A549 (cell line): ENCODE measurements around the gene CUL9. TPM values are rescaled to one million over a fixed set of nuclear protein-coding genes. Genes with fewer than 3 reads are reported as not detected.

Source experiments
- ATAC-seq, 2 experiments: fragments of 200-7000 bp in 1 of 2; fragments of >200 bp in 1 of 2; cut with Nextera tagmentation in 1 of 2; cut with Tn5 transposase in 1 of 2; 3 replicates each; pipeline versions ENCODE4 v1.8.0 to v1.9.1; 2018 to 2020; ENCODE audit warnings: mild to moderate bottlenecking in 1 of 2, moderate library complexity in 1 of 2
- CTCF ChIA-PET: fragments of 300-600 bp; sonication (Branson Sonifier 250); formaldehyde crosslinking; extraction: SDS; loops from one replicate; lab custom pipeline; 2021; ENCODE audit warnings: antibody characterized with exemption, inconsistent platforms; lab: Yijun Ruan, JAX
- POLR2A ChIA-PET: fragments of 350-600 bp; formaldehyde crosslinking; extraction: SDS; loops from one replicate; lab custom pipeline; 2021; ENCODE audit warnings: antibody characterized with exemption, inconsistent platforms; lab: Yijun Ruan, JAX
- DNase-seq, 2 experiments: peaks; one replicate each; pipeline versions ENCODE4 v3.0.0 to v3.0.0-alpha.2; 2011 to 2016; ENCODE audit warnings: low read depth in 1 of 2, low spot score in 1 of 2
- FAIRE-seq: peaks from 2 replicates; lab custom pipeline; 2011; peaks lifted over from hg19 to GRCh38; lab: Jason Lieb, UNC
- H3K27ac ChIP-seq, 2 experiments: fragments of >200 bp; sonication (Bioruptor Twin); formaldehyde crosslinking; 3 replicates each; pipeline ENCODE4 v1.5.1; 2016 to 2017
- H3K4me1 ChIP-seq: fragments of >200 bp; sonication (Bioruptor Twin); formaldehyde crosslinking; 3 replicates; pipeline ENCODE4 v1.6.1; 2016
- H3K4me2 ChIP-seq: fragments of >200 bp; sonication (Bioruptor Twin); formaldehyde crosslinking; 3 replicates; pipeline ENCODE4 v1.6.1; 2016
- H3K4me3 ChIP-seq: fragments of >200 bp; sonication (Bioruptor Twin); formaldehyde crosslinking; 3 replicates; pipeline ENCODE4 v1.5.1; 2016
- H3K9me3 ChIP-seq: fragments of >200 bp; sonication (Bioruptor Twin); formaldehyde crosslinking; 3 replicates; pipeline ENCODE4 v1.6.1; 2016
- ATOH8 ChIP-seq: fragments of 250-450 bp; sonication (Bioruptor Pico); IDR thresholded peaks from 2 replicates; pipeline ENCODE4 v1.5.0; 2020; ENCODE audit warnings: low read depth, mild to moderate bottlenecking, moderate library complexity
- HES2 ChIP-seq: fragments of >200 bp; sonication (Bioruptor Twin); formaldehyde crosslinking; IDR thresholded peaks from 2 replicates; pipeline ENCODE4 v1.6.1; 2016
- HMGXB4 ChIP-seq: fragments of 250-450 bp; sonication (Bioruptor Pico); IDR thresholded peaks from 2 replicates; pipeline ENCODE4 v1.5.0; 2021; ENCODE audit warnings: mild to moderate bottlenecking, moderate library complexity, borderline replicate concordance
- PHF8 ChIP-seq: fragments of 200-600 bp; sonication (generic); IDR thresholded peaks from 2 replicates; pipeline ENCODE4 v1.6.1; 2016; ENCODE audit warnings: low read depth, mild to moderate bottlenecking, antibody characterized with exemption, moderate library complexity, borderline replicate concordance
- RCOR1 ChIP-seq: fragments of 150-350 bp; IDR thresholded peaks from 2 replicates; pipeline ENCODE4 v1.6.1; 2014; ENCODE audit warnings: antibody characterized with exemption, low read length, low read depth
- TFCP2L1 ChIP-seq: fragments of 250-450 bp; sonication (Bioruptor Pico); IDR thresholded peaks from 2 replicates; pipeline ENCODE4 v1.5.0; 2021; ENCODE audit warnings: mild to moderate bottlenecking
- WGBS: methylation state at CpG from one replicate; pipeline ENCODE4 v1.1.6; 2017; ENCODE audit errors: missing lambda C conversion rate; 5-methylcytosine and 5-hydroxymethylcytosine counted together
- polyA plus RNA-seq, 4 experiments: library from polyadenylated mRNA; depleted of rRNA in 3 of 4; stranded (reverse); fragments of >200 nt; fragmentation: RNase III in 1 of 4; extraction: RNeasy Plus Mini Kit Qiagen cat#74134 plus additional on column Dnase treatment in 1 of 4; gene quantifications; 2 replicates in 3 of 4; 3 replicates in 1 of 4; pipeline ENCODE4 v1.2.3, GENCODE V29; 2011 to 2017

The CUL9 gene
- polyA plus RNA-seq, 2 of the 4 experiments (the other 2 are of a cell fraction) = 11.3 to 12.5 TPM

- CTCF ChIA-PET = interaction anchor here (1.3 to 3.0 kb wide), 3 partner anchors 10 to 228 kb away, joined by 4 to 12 read pairs (median 4); no protein-coding TSS in a partner anchor
- FAIRE-seq = no peak
- Histone ChIP-seq H3K4me3 (no peak overlapping the region), H3K9me3 (no peaks in the 10 kb centered on the region)
- POLR2A ChIA-PET = no interaction called here
- TF ChIP-seq RCOR1 (no peak), HMGXB4 (no peak), TFCP2L1 (CRISPR knock-in tag) (no peak), PHF8 (no peak), HES2 (no peak), ATOH8 (CRISPR knock-in tag) (no peak)
- TF ChIP-seq, all 56 proteins: peak for 0
- Histone ChIP-seq H3K27ac (no peak overlapping the region), H3K4me1 (peaks cover 66% of the 10 kb centered on the region), H3K4me2 (no peak overlapping the region)
- no peak for DNase-seq
- WGBS = 40% methylated on average over 1 of the region's 2 CpGs
- no peak for ATAC-seq
Measured at GRCh38 chr6:43273707-43274106, 91.7 kb downstream of the CUL9 start.

Other genes starting within 250 kb of the CUL9 start
- gene GNMT, start 221.4 kb upstream of the CUL9 start, polyA plus RNA-seq (2011; rRNA removed) = 0.12 TPM in 2 replicates
- gene GNMT, start 221.4 kb upstream of the CUL9 start, polyA plus RNA-seq (2017; fragmentation: RNase III; extraction: RNeasy Plus Mini Kit Qiagen cat#74134 plus additional on column Dnase treatment) = 0.23 to 0.32 TPM (median 0.31 TPM) in 3 replicates
- gene PEX6, start 203.0 kb upstream of the CUL9 start, polyA plus RNA-seq (2011; rRNA removed) = 4.6 TPM in 2 replicates
- gene PEX6, start 203.0 kb upstream of the CUL9 start, polyA plus RNA-seq (2017; fragmentation: RNase III; extraction: RNeasy Plus Mini Kit Qiagen cat#74134 plus additional on column Dnase treatment) = 8.3 to 9.5 TPM (median 8.6 TPM) in 3 replicates
- gene PPP2R5D, start 197.6 kb upstream of the CUL9 start, polyA plus RNA-seq (2011; rRNA removed) = 34.6 and 41.6 TPM in 2 replicates
- 25.8 to 26.5 TPM (median 26.0 TPM) in 3 replicates for gene PPP2R5D, start 197.6 kb upstream of the CUL9 start, polyA plus RNA-seq (2017; fragmentation: RNase III; extraction: RNeasy Plus Mini Kit Qiagen cat#74134 plus additional on column Dnase treatment)
- gene MEA1, start 168.2 kb upstream of the CUL9 start, polyA plus RNA-seq (2011; rRNA removed) = 58.6 and 63.4 TPM in 2 replicates
- gene MEA1, start 168.2 kb upstream of the CUL9 start, polyA plus RNA-seq (2017; fragmentation: RNase III; extraction: RNeasy Plus Mini Kit Qiagen cat#74134 plus additional on column Dnase treatment) = 90.1 to 94.3 TPM (median 92.8 TPM) in 3 replicates
- gene KLHDC3, start 167.9 kb upstream of the CUL9 start, polyA plus RNA-seq (2011; rRNA removed) = 18.8 and 21.3 TPM in 2 replicates
- 25.5 to 28.0 TPM (median 26.9 TPM) in 3 replicates for gene KLHDC3, start 167.9 kb upstream of the CUL9 start, polyA plus RNA-seq (2017; fragmentation: RNase III; extraction: RNeasy Plus Mini Kit Qiagen cat#74134 plus additional on column Dnase treatment)
- 51.9 and 52.3 TPM in 2 replicates for gene RRP36, start 160.6 kb upstream of the CUL9 start, polyA plus RNA-seq (2011; rRNA removed)
- gene RRP36, start 160.6 kb upstream of the CUL9 start, polyA plus RNA-seq (2017; fragmentation: RNase III; extraction: RNeasy Plus Mini Kit Qiagen cat#74134 plus additional on column Dnase treatment) = 54.0 to 56.2 TPM (median 55.7 TPM) in 3 replicates
- gene CUL7, start 128.3 kb upstream of the CUL9 start, polyA plus RNA-seq (2011; rRNA removed) = 12.1 and 14.6 TPM in 2 replicates
- 8.1 to 10.6 TPM (median 10.0 TPM) in 3 replicates for gene CUL7, start 128.3 kb upstream of the CUL9 start, polyA plus RNA-seq (2017; fragmentation: RNase III; extraction: RNeasy Plus Mini Kit Qiagen cat#74134 plus additional on column Dnase treatment)
- gene MRPL2, start 122.8 kb upstream of the CUL9 start, polyA plus RNA-seq (2011; rRNA removed) = 20.9 and 33.7 TPM in 2 replicates
- gene MRPL2, start 122.8 kb upstream of the CUL9 start, polyA plus RNA-seq (2017; fragmentation: RNase III; extraction: RNeasy Plus Mini Kit Qiagen cat#74134 plus additional on column Dnase treatment) = 50.9 to 55.6 TPM (median 51.9 TPM) in 3 replicates
- gene KLC4, start 122.6 kb upstream of the CUL9 start, polyA plus RNA-seq (2011; rRNA removed) = 8.4 and 10.0 TPM in 2 replicates
- 7.7 to 11.8 TPM (median 9.9 TPM) in 3 replicates for gene KLC4, start 122.6 kb upstream of the CUL9 start, polyA plus RNA-seq (2017; fragmentation: RNase III; extraction: RNeasy Plus Mini Kit Qiagen cat#74134 plus additional on column Dnase treatment)
- gene PTK7, start 105.9 kb upstream of the CUL9 start, polyA plus RNA-seq (2011; rRNA removed) = 2.8 and 3.4 TPM in 2 replicates
- 4.5 to 5.7 TPM (median 5.6 TPM) in 3 replicates for gene PTK7, start 105.9 kb upstream of the CUL9 start, polyA plus RNA-seq (2017; fragmentation: RNase III; extraction: RNeasy Plus Mini Kit Qiagen cat#74134 plus additional on column Dnase treatment)
- gene SRF, start 10.9 kb upstream of the CUL9 start, polyA plus RNA-seq (2011; rRNA removed) = 16.2 and 16.7 TPM in 2 replicates
- gene SRF, start 10.9 kb upstream of the CUL9 start, polyA plus RNA-seq (2017; fragmentation: RNase III; extraction: RNeasy Plus Mini Kit Qiagen cat#74134 plus additional on column Dnase treatment) = 14.0 to 15.7 TPM (median 14.2 TPM) in 3 replicates
- gene DNPH1, start 47.3 kb downstream of the CUL9 start, polyA plus RNA-seq (2011; rRNA removed) = 51.4 and 63.2 TPM in 2 replicates
- gene DNPH1, start 47.3 kb downstream of the CUL9 start, polyA plus RNA-seq (2017; fragmentation: RNase III; extraction: RNeasy Plus Mini Kit Qiagen cat#74134 plus additional on column Dnase treatment) = 77.5 to 82.0 TPM (median 80.2 TPM) in 3 replicates
- gene TTBK1, start 61.3 kb downstream of the CUL9 start, polyA plus RNA-seq (2011; rRNA removed) = 0.03 TPM in 1 of 2 replicates, not detected in the other
- 0.04 to 0.05 TPM (median 0.04 TPM) in 3 replicates for gene TTBK1, start 61.3 kb downstream of the CUL9 start, polyA plus RNA-seq (2017; fragmentation: RNase III; extraction: RNeasy Plus Mini Kit Qiagen cat#74134 plus additional on column Dnase treatment)
- gene SLC22A7, start 116.1 kb downstream of the CUL9 start, polyA plus RNA-seq (2011; rRNA removed) = not detected in 2 replicates
- not detected in 3 replicates for gene SLC22A7, start 116.1 kb downstream of the CUL9 start, polyA plus RNA-seq (2017; fragmentation: RNase III; extraction: RNeasy Plus Mini Kit Qiagen cat#74134 plus additional on column Dnase treatment)
- gene CRIP3, start 126.6 kb downstream of the CUL9 start, polyA plus RNA-seq (2011; rRNA removed) = 1.3 and 2.6 TPM in 2 replicates
- 2.1 to 2.8 TPM (median 2.4 TPM) in 3 replicates for gene CRIP3, start 126.6 kb downstream of the CUL9 start, polyA plus RNA-seq (2017; fragmentation: RNase III; extraction: RNeasy Plus Mini Kit Qiagen cat#74134 plus additional on column Dnase treatment)
- gene ZNF318, start 187.5 kb downstream of the CUL9 start, polyA plus RNA-seq (2011; rRNA removed) = 9.2 and 10.3 TPM in 2 replicates
- gene ZNF318, start 187.5 kb downstream of the CUL9 start, polyA plus RNA-seq (2017; fragmentation: RNase III; extraction: RNeasy Plus Mini Kit Qiagen cat#74134 plus additional on column Dnase treatment) = 4.3 to 5.0 TPM (median 4.7 TPM) in 3 replicates
- 6.8 and 8.5 TPM in 2 replicates for gene ABCC10, start 245.3 kb downstream of the CUL9 start, polyA plus RNA-seq (2011; rRNA removed)
- 8.9 to 10.5 TPM (median 9.3 TPM) in 3 replicates for gene ABCC10, start 245.3 kb downstream of the CUL9 start, polyA plus RNA-seq (2017; fragmentation: RNase III; extraction: RNeasy Plus Mini Kit Qiagen cat#74134 plus additional on column Dnase treatment)